DMS53 (cell line): ENCODE data around the gene CSHL1.
"Not testable (repeated sequence)": the region's sequence is repeated elsewhere in the genome, so short reads cannot be mapped to it uniquely, and the experiment has no call there.

ENCODE experiments used
- DNase-seq: peaks from one replicate; lab custom pipeline; 2025; lab: John Stamatoyannopoulos, UW

CSHL1 gene

GRCh38 chr17:63918789-63919305, 7.8 kb upstream of the CSHL1 start, which contains the start of gene GH1:
Gene GH1, minus strand, starts transcription at chr17:63918839. Its CDS starts 63 bp downstream, at chr17:63918776.
- DNase-seq, result not testable (repeated sequence)

- no peak for DNase-seq
Measured at GRCh38 chr17:63918305-63918704, 7.2 kb upstream of the CSHL1 start.

- no peak for DNase-seq
Measured at GRCh38 chr17:63917646-63918045, 6.6 kb upstream of the CSHL1 start.

GRCh38 chr17:63917206-63917605, 6.1 kb upstream of the CSHL1 start:
- not testable (repeated sequence) for DNase-seq

- DNase-seq, result no peak
Measured at GRCh38 chr17:63916566-63917185, 5.6 kb upstream of the CSHL1 start.

GRCh38 chr17:63915753-63916152, 4.7 kb upstream of the CSHL1 start:
- not testable (repeated sequence) for DNase-seq

- DNase-seq, result no peak
Measured at GRCh38 chr17:63914471-63914870, 3.4 kb upstream of the CSHL1 start.

- DNase-seq, result peak; percentile 28
Measured at GRCh38 chr17:63911657-63912100, 621 bp upstream of the CSHL1 start.

GRCh38 chr17:63910096-63910495, 962 bp downstream of the CSHL1 start:
- DNase-seq, result no peak

GRCh38 chr17:63909586-63909985, 1.5 kb downstream of the CSHL1 start:
- DNase-seq, result not testable (repeated sequence)

- DNase-seq, result peak; percentile 21
Measured at GRCh38 chr17:63907161-63907778, 3.8 kb downstream of the CSHL1 start.

GRCh38 chr17:63904796-63905195, 6.3 kb downstream of the CSHL1 start:
- not testable (repeated sequence) for DNase-seq

- peak; percentile 43 for DNase-seq
Measured at GRCh38 chr17:63903787-63904201, 7.3 kb downstream of the CSHL1 start.

- DNase-seq, result not testable (repeated sequence)
Measured at GRCh38 chr17:63901971-63902370, 9.1 kb downstream of the CSHL1 start.

GRCh38 chr17:63898899-63899798, 11.9 kb downstream of the CSHL1 start:
- DNase-seq, result peak; percentile 36

- not testable (repeated sequence) for DNase-seq
Measured at GRCh38 chr17:63896524-63897354, 14.3 kb downstream of the CSHL1 start, which contains the start of gene CSH1. Gene CSH1, minus strand, starts transcription at chr17:63896574. Its CDS starts 63 bp downstream, at chr17:63896511.

GRCh38 chr17:63894821-63895220, 16.2 kb downstream of the CSHL1 start:
- DNase-seq, result not testable (repeated sequence)

GRCh38 chr17:63894021-63894420, 17.0 kb downstream of the CSHL1 start:
- DNase-seq, result not testable (repeated sequence)

- not testable (repeated sequence) for DNase-seq
Measured at GRCh38 chr17:63892316-63893037, 18.6 kb downstream of the CSHL1 start.

- DNase-seq, result peak; percentile 48
Measured at GRCh38 chr17:63889026-63889848, 21.8 kb downstream of the CSHL1 start.
